Lower lobe of right lung (tissue), 2 donors: Measurements from ENCODE around the gene CDH19. TPM values are rescaled to one million over a fixed set of nuclear protein-coding genes. Genes with fewer than 3 reads are reported as not detected.

ENCODE experiments used
- ATAC-seq, 2 donors: fragments of 200-7000 bp; cut with Tn5 transposase; one replicate each; pipeline ENCODE4 v1.9.1; 2020 to 2022; ENCODE audit warnings: mild to moderate bottlenecking in 2 of 2, moderate library complexity in 2 of 2
- DNase-seq: peaks from one replicate; pipeline ENCODE4 v3.0.0-alpha.2; 2020
- H3K27ac ChIP-seq: fragments of 200-600 bp; one replicate; pipeline ENCODE4 v1.8.0; 2022
- H3K27me3 ChIP-seq: fragments of 200-600 bp; one replicate; pipeline ENCODE4 v1.8.0; 2022; ENCODE audit warnings: low read depth
- H3K36me3 ChIP-seq: fragments of 200-600 bp; one replicate; pipeline ENCODE4 v1.8.0; 2022; ENCODE audit warnings: mild to moderate bottlenecking
- H3K4me1 ChIP-seq: fragments of 200-600 bp; one replicate; pipeline ENCODE4 v1.8.0; 2022
- H3K4me3 ChIP-seq: fragments of 200-600 bp; one replicate; pipeline ENCODE4 v1.8.0; 2022; ENCODE audit warnings: mild to moderate bottlenecking
- H3K9me3 ChIP-seq: fragments of 200-600 bp; one replicate; pipeline ENCODE4 v1.8.0; 2022
- intact Hi-C: fragments of 100-400 bp; cut with DNase I; formaldehyde crosslinking; loops from one replicate; pipeline ENCODE4 v1.11.0; 2022
- total RNA-seq: library from RNA; stranded (reverse); fragmentation: NEBNext Ultra II Directional; extraction: Animal tissue kit (Norgen Biotek cat#: 25700); gene quantifications from one replicate; pipeline ENCODE4 v1.2.1, GENCODE V29; 2021
- TF ChIP-seq, protein P1 (sequence below): fragments of 200-600 bp; IDR thresholded peaks from one replicate; pipeline ENCODE4 v1.8.0; 2022; ENCODE audit warnings: antibody characterized with exemption, mild to moderate bottlenecking
- donor health status: DM: no; HTN: yes; CAD: no; lungs with severe emphysema.

The CDH19 gene
- total RNA-seq, 1 donor from 2014 or later, result 1.2 TPM

DNA sequence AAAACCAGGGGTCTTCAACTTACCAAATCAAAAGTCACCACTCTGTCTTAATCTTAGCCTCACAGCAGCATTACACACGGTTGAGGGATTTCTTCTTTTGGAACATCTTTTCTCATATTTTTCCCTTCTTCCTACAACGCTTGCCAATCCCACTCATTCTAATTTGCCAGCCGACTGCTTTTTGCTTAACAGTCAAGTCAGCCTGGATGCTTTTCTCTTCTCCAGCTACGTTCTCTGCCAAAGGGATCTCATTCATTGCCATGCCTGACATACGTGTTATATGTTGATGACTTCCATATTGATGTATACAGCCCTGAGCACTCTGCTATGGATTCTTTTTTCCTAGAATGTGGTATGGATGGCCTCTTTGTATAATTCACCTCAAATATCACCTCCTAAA is 37.3 kb downstream of the CDH19 start:
- intact Hi-C loops, result no loop called here
- no peak overlapping the region for H3K27ac ChIP-seq
- ATAC-seq (no peak), DNase-seq (no peak)
- TF ChIP-seq, protein P1, sequence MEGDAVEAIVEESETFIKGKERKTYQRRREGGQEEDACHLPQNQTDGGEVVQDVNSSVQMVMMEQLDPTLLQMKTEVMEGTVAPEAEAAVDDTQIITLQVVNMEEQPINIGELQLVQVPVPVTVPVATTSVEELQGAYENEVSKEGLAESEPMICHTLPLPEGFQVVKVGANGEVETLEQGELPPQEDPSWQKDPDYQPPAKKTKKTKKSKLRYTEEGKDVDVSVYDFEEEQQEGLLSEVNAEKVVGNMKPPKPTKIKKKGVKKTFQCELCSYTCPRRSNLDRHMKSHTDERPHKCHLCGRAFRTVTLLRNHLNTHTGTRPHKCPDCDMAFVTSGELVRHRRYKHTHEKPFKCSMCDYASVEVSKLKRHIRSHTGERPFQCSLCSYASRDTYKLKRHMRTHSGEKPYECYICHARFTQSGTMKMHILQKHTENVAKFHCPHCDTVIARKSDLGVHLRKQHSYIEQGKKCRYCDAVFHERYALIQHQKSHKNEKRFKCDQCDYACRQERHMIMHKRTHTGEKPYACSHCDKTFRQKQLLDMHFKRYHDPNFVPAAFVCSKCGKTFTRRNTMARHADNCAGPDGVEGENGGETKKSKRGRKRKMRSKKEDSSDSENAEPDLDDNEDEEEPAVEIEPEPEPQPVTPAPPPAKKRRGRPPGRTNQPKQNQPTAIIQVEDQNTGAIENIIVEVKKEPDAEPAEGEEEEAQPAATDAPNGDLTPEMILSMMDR, result no peak
- H3K4me3 ChIP-seq, result no peak overlapping the region
- no peaks in the 10 kb centered on the region for H3K27me3 ChIP-seq
- no peaks in the 10 kb centered on the region for H3K9me3 ChIP-seq
- H3K4me1 ChIP-seq, result no peaks in the 10 kb centered on the region
- no peaks in the 10 kb centered on the region for H3K36me3 ChIP-seq

DNA sequence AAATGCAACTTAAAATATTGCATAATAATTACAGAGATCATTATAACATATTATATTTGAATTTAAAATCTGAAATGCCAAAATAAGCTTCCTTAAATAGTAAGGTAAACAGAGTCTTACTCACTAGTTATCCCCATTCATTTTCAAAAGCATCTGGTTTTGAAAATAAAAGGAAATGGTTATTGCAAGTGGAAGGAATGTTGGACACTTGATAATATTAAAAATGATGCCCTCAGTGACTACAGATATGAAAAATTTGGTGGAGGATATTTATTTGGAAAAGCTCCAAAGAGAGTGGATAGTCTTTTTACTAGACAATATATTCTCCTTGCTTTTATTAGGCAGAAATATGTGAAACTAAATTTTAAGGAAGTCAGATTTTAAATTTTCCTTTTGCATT is 39.7 kb downstream of the CDH19 start:
- TF ChIP-seq, protein P1, result no peak
- intact Hi-C loops, result no loop called here

DNA sequence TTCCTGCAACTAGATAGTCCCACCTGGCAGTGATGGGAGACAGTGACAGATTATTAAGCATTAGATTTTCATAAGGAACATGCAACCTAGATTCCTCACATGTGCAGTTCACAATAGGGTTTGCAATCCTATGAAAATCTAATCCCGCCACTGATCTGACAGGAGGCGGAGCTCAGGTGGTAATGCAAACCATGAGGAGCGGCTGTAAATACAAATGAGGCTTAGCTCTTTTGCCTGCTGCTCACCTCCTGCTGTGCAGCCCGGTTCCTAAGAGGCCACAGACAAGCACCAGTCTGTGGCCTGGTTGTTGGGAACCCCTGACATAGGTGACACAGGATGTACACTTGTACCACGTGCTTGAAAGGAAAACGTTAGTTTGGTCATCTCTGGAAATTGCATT is 41.6 kb downstream of the CDH19 start:
- Histone ChIP-seq H3K36me3 (no peaks in the 10 kb centered on the region), H3K27me3 (no peaks in the 10 kb centered on the region), H3K4me1 (no peaks in the 10 kb centered on the region), H3K9me3 (no peaks in the 10 kb centered on the region), H3K4me3 (no peak overlapping the region), H3K27ac (no peak overlapping the region)
- DNase-seq (no peak), ATAC-seq (no peak)
- intact Hi-C loops, result no loop called here
- TF ChIP-seq, protein P1, result no peak

More for the DNA sequence above, 39.7 kb downstream of the CDH19 start:
- Histone ChIP-seq H3K36me3 (no peaks in the 10 kb centered on the region), H3K27ac (no peak overlapping the region), H3K27me3 (no peaks in the 10 kb centered on the region), H3K9me3 (no peaks in the 10 kb centered on the region), H3K4me1 (no peaks in the 10 kb centered on the region), H3K4me3 (no peak overlapping the region)
- ATAC-seq, result no peak
- DNase-seq, result no peak

DNA sequence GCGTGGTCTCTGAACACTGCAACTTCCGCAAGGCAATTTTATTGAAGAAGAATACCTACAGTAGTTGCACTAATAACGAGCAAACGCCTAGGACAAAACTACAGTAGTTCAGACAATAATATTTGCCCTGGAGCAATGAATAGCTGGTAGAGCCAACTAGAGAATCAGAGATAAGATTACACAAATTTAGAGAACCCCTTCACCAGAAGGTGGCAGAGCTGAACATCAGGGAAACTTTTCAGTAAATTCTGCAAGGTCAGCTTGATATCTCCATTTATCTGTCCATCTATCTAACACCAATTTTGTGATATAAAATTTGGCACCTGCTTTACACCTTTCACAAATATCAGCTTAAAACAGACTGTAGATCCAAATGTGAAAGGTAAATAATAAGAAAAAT is 43.8 kb downstream of the CDH19 start:
- Histone ChIP-seq H3K4me1 (no peaks in the 10 kb centered on the region), H3K36me3 (no peaks in the 10 kb centered on the region), H3K27me3 (no peaks in the 10 kb centered on the region), H3K27ac (no peak overlapping the region), H3K4me3 (no peak overlapping the region), H3K9me3 (no peaks in the 10 kb centered on the region)
- TF ChIP-seq, protein P1, result peak; percentile 48
- DNase-seq, result no peak
- peak in 1 of 2 donors; percentile 37 for ATAC-seq
- intact Hi-C loops, result no loop called here

DNA sequence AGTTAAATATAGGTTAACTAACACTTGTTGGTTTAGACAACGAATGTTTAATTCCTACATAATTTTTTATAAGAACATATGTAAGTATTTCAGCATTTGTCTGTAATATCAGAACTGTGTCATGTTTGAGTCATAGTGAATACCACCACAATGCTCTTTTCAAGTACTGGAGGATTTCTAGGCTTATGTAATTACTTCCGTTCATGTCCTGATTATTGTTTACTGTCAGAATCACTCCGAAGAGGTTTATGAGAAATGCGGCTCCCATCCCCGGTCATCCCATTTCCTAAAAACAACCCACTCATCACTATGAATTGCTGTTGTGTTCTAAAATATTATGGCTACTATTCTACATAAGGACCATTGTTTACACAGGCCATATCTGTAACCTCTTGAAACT is 45.1 kb downstream of the CDH19 start:
- ATAC-seq (no peak), DNase-seq (no peak)
- no peak overlapping the region for H3K27ac ChIP-seq
- TF ChIP-seq, protein P1, result no peak
- intact Hi-C loops, result no loop called here
- H3K36me3 ChIP-seq, result no peaks in the 10 kb centered on the region
- H3K4me1 ChIP-seq, result no peaks in the 10 kb centered on the region
- H3K9me3 ChIP-seq, result no peaks in the 10 kb centered on the region
- H3K4me3 ChIP-seq, result no peak overlapping the region
- no peaks in the 10 kb centered on the region for H3K27me3 ChIP-seq

DNA sequence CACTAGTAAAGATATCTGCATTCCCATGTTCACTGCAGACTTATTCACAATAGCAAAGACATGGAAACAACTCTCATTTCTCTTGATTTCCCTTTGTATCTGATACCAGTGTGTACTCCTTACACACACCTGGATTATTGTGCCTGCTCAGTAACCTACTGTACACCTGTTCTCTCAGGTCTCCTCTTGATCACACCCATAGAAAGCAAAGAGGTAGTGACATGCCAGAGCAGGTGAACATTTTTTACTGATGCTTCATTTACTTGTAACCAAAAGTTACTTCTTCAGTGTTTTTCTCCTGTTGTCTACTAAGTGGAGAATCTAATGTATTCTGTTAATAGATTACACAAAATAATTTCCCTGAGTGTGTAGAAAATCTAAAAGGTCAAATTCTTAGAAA is 46.8 kb downstream of the CDH19 start:
- ATAC-seq, result no peak

More for the DNA sequence above, 46.8 kb downstream of the CDH19 start:
- Histone ChIP-seq H3K9me3 (no peaks in the 10 kb centered on the region), H3K4me1 (no peaks in the 10 kb centered on the region), H3K36me3 (no peaks in the 10 kb centered on the region), H3K27me3 (no peaks in the 10 kb centered on the region), H3K27ac (no peak overlapping the region), H3K4me3 (no peak overlapping the region)
- intact Hi-C loops, result no loop called here
- DNase-seq, result no peak
- TF ChIP-seq, protein P1, result no peak
